ENCODE measurements around the gene ZCRB1. TPM values are rescaled to one million over a fixed set of nuclear protein-coding genes. Genes with fewer than 3 reads are reported as not detected.

Gene ZCRB1
- total RNA-seq, 1 donor from 2014 or later: 43.2 TPM

- Mint-ChIP-seq H3K4me3 (ENCODE audit: unreplicated experiment) (no peak overlapping the region), H3K9me3 (ENCODE audit: unreplicated experiment) (no peaks in the 10 kb centered on the region), H3K4me1 (ENCODE audit: low read depth, unreplicated experiment) (no peaks in the 10 kb centered on the region), H3K27me3 (ENCODE audit: unreplicated experiment) (no peaks in the 10 kb centered on the region), H3K27ac (ENCODE audit: unreplicated experiment) (no peak overlapping the region), H3K36me3 (ENCODE audit: unreplicated experiment) (peaks cover 4% of the 10 kb centered on the region)
- no peak for DNase-seq
- no peak for TF ChIP-seq CTCF (IDR thresholded peaks at IDR 0.05; ENCODE audit: partially characterized antibody, unreplicated experiment)
These were observed 39.6 kb upstream of the ZCRB1 start for GRCh38 chr12:42365486-42365885.

- no peaks in the 10 kb centered on the region for H3K4me1 Mint-ChIP-seq (ENCODE audit: low read depth, unreplicated experiment)
- H3K27me3 Mint-ChIP-seq (ENCODE audit: unreplicated experiment): no peaks in the 10 kb centered on the region
- H3K4me3 Mint-ChIP-seq (ENCODE audit: unreplicated experiment): no peak overlapping the region
- peaks cover 4% of the 10 kb centered on the region for H3K36me3 Mint-ChIP-seq (ENCODE audit: unreplicated experiment)
- H3K27ac Mint-ChIP-seq (ENCODE audit: unreplicated experiment): no peak overlapping the region
- DNase-seq: no peak
- no peaks in the 10 kb centered on the region for H3K9me3 Mint-ChIP-seq (ENCODE audit: unreplicated experiment)
- TF ChIP-seq CTCF (IDR thresholded peaks at IDR 0.05; ENCODE audit: partially characterized antibody, unreplicated experiment): no peak
These were observed 38.8 kb upstream of the ZCRB1 start for GRCh38 chr12:42364692-42365091.

DNA sequence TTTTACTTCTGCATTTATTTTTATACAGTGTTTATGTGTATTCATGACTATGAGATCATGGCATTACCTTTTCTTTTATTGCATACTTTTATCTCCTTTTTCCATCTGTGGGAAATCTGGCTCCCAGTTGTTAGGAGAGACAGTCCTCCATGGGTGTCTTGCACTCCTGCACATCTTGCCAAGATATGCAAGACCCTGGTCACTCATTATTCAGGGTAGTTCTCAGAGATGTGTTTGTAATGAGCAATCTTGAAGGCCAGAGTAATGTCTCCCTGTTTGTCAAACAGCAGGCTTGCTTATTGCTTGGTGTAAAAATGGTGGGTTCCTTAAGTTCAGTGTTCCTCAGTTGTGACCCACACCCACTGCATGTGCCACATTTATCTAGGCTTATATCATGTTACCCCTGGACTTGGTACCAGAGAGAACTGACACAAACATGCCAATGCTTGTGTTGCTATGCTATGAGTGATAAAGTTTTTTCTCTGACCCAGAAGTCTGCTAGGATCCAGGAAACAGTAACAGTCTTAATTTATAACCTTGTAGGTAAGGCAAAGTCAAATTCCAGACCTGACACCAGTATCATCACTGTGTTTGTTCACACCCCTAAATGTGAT is 36.9 kb upstream of the ZCRB1 start:
- Mint-ChIP-seq H3K36me3 (ENCODE audit: unreplicated experiment) (peaks cover 4% of the 10 kb centered on the region), H3K4me3 (ENCODE audit: unreplicated experiment) (no peak overlapping the region), H3K27me3 (ENCODE audit: unreplicated experiment) (no peaks in the 10 kb centered on the region), H3K9me3 (ENCODE audit: unreplicated experiment) (no peaks in the 10 kb centered on the region), H3K4me1 (ENCODE audit: low read depth, unreplicated experiment) (no peaks in the 10 kb centered on the region), H3K27ac (ENCODE audit: unreplicated experiment) (no peak overlapping the region)
- DNase-seq: no peak
- no peak for TF ChIP-seq CTCF (IDR thresholded peaks at IDR 0.05; ENCODE audit: partially characterized antibody, unreplicated experiment)

GRCh38 chr12:42361909-42362646 is 36.2 kb upstream of the ZCRB1 start:
- no peak for TF ChIP-seq CTCF (IDR thresholded peaks at IDR 0.05; ENCODE audit: partially characterized antibody, unreplicated experiment)
- H3K9me3 Mint-ChIP-seq (ENCODE audit: unreplicated experiment): no peaks in the 10 kb centered on the region
- H3K27me3 Mint-ChIP-seq (ENCODE audit: unreplicated experiment): no peaks in the 10 kb centered on the region
- no peak overlapping the region for H3K4me3 Mint-ChIP-seq (ENCODE audit: unreplicated experiment)
- no peak overlapping the region for H3K27ac Mint-ChIP-seq (ENCODE audit: unreplicated experiment)
- H3K36me3 Mint-ChIP-seq (ENCODE audit: unreplicated experiment): peaks cover 4% of the 10 kb centered on the region
- peaks cover 2% of the 10 kb centered on the region for H3K4me1 Mint-ChIP-seq (ENCODE audit: low read depth, unreplicated experiment)
- DNase-seq: no peak

DNA sequence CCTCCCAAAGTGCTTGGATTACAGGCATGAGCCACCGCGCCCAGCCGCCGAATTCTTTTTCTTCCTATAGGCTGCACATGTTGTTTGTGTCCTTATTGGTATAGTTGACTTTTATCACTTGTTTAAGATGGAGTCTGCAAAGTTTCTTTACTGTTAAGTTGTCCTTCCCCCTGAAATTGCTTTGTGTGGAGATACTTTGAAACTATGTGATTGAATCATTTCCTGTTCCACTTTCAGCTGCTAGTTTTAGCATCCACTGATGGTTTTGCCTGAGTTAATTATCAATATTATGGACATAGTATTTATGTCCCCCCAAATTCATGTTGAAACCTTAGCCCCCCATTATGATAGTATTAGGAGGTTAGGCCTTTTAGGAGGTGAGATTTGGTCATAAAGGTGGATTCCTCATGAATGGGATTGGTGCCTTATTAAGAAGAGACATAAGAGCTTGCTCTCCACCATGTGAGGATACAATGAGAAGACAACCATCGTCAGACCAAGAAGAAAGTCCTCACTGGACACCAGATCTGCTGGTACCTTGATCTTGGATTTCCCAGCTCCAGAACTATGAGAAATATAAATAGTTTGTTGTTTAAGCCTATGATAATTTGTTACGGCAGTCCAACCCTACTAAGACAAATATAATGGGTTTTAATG is 35.0 kb upstream of the ZCRB1 start:
- no peak for DNase-seq
- Mint-ChIP-seq H3K36me3 (ENCODE audit: unreplicated experiment) (peaks cover 4% of the 10 kb centered on the region), H3K27me3 (ENCODE audit: unreplicated experiment) (no peaks in the 10 kb centered on the region), H3K9me3 (ENCODE audit: unreplicated experiment) (no peaks in the 10 kb centered on the region), H3K27ac (ENCODE audit: unreplicated experiment) (no peak overlapping the region), H3K4me1 (ENCODE audit: low read depth, unreplicated experiment) (peaks cover 7% of the 10 kb centered on the region), H3K4me3 (ENCODE audit: unreplicated experiment) (no peak overlapping the region)
- no peak for TF ChIP-seq CTCF (IDR thresholded peaks at IDR 0.05; ENCODE audit: partially characterized antibody, unreplicated experiment)
